ENCODE data around the gene EXOC4.
"Not testable (repeated sequence)": the region's sequence is repeated elsewhere in the genome, so short reads cannot be mapped to it uniquely, and the experiment has no call there.

Gene EXOC4

DNA sequence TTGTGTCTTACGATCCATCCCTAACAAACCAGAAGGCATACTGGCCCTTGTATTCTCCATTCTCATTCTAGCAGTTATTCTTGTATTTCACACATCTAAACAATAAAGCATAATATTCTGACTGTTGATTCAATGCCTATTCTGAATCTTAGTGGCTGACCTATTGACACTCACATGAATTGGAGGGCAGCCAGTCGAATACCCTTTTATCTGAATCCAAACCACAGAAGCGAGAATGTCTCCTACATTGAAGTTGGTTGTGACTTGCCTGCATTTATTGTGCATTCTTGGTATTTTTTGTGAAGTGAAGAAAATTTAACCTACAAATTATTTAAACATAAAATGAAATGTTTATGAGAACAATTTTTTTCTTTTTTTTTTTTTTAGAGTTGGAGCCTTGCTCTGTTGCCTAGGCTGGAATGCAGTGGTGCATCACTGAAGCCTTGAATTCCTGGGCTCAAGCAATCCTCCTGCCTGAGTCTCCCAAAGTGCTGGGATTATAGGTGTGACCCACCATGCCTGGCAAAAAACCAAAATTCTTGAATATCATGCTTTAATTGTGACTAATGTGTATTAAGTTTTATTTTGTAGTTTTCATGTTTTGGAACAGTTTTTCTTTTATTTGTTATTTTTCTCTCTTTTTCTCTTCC, 22.7 kb downstream of the EXOC4 start:
- DNase-seq = no peak

DNA sequence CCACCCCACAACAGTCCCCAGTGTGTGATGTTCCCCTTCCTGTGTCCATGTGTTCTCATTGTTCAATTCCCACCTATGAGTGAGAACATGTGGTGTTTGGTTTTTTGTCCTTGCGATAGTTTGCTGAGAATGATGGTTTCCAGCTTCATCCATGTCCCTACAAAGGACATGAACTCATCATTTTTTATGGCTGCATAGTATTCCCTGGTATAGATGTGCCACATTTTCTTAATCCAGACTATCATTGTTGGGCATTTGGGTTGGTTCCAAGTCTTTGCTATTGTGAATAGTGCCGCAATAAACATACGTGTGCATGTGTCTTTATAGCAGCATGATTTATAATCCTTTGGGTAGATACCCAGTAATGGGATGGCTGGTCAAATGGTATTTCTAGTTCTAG, 26.1 kb downstream of the EXOC4 start:
- DNase-seq = not testable (repeated sequence)

DNA sequence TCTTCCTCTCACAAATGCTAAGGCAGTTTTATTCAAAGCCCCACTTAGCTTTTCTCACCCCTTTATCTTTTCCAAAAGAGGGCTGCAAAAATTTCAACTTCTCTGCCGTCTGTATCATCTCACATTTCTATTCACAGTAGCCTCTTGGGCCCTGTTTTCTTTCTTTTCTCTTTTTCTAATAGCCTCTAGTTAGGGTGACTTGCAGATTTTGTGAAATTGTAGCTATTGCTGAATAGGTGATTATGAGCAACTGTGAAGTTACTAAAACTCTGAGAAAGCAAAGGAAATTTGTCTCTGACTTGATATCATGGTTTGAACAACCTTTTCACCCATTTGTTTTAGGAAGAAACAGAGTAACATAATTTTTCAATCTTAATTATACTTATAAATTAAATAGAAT, 29.2 kb downstream of the EXOC4 start:
- no peak for DNase-seq

DNA sequence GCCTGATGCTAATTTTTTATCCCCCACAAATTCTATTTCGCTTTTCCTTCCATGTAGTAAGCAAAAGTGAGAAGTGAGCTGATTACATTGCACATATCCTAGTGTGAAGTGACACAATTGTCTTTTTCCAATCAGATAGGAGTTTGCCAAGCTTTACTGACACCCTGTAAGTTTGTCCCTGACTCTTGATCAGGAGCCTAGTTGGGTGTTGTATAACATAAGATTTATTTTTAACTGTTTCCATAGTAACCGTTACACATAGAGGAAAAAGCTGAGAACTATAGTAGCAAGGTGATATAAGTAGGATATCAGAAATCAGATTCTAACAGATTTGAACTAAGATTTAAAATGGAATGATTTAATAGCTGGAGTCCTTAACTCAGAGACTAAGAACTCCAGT, 31.2 kb downstream of the EXOC4 start:
- no peak for DNase-seq

DNA sequence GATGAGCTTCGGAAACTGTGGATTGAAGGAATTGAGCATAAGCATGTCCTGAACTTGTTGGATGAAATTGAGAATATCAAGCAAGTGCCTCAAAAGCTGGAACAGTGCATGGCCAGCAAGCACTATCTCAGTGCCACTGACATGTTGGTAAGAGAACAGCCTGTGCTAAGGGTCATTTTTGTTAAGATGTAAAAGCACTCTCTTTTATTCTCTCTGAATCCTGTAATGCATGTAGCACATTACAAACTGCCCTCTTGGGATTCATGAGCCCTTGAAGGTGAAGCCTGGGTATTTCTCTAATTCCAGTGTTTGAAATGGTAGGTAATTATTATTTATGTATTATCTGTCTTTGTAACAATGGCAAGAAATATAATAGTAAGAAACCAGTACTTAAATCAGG, 36.1 kb downstream of the EXOC4 start:
- DNase-seq = no peak

- DNase-seq = no peak
These were observed 37.2 kb downstream of the EXOC4 start for GRCh38 chr7:133290041-133290440.

- no peak for DNase-seq
These were observed 37.9 kb downstream of the EXOC4 start for GRCh38 chr7:133290676-133291333.

DNA sequence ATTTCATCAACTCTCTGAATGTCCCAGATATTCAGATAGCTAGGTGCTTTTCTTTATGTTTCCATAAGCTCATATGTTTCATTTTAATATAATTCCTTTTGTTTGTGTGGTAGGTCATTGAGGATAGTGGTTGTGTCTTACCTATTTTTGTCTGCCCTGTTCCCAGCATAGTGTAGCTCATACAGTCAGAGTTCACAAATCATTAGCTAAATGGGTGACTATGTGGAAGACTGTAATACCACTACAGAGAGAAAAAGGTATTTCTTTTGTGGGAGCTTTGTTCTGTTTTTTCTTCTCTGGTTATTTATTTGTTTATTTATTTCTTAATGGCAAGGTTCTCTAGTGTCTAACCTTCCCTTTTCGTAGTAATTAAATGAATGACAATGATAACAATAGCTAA, 39.8 kb downstream of the EXOC4 start:
- no peak for DNase-seq

DNA sequence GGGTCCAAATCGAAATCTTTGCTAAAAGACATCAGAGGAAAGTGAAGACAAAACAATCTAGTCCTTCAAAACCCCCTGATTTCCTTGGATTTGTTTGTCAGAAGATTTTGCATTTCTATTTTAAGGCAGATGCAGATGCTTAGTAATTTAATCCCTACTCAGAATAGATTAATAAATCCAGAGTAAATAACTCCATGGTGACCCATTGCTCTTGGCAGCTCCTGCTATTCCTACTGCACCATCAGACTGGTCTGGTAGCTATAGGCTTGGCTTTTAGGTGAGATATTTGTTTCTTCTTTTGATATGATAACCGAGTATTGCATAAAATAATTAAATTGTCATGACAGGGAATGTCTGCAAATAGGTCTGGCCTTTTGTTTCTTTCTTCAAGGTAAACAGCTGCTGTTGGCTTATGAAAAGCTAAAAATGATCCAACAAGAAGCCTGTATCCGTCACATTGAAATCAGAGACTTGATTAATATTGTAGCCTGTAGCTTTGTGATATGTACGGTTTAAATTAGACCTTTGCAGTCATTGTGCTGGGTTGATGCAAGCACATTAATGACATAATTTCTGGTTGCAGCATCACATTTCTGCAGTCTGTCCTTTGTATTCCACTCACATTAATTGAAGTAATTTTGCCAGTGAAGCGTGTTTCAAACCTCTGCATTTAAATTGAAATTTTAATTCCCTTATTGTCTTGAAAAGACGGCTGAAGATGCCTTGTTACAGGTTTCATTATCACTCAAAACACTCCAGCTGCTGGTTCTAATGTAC, 40.7 kb downstream of the EXOC4 start:
- peak; percentile 37 for DNase-seq

GRCh38 chr7:133294234-133294633, 41.4 kb downstream of the EXOC4 start:
- no peak for DNase-seq

DNA sequence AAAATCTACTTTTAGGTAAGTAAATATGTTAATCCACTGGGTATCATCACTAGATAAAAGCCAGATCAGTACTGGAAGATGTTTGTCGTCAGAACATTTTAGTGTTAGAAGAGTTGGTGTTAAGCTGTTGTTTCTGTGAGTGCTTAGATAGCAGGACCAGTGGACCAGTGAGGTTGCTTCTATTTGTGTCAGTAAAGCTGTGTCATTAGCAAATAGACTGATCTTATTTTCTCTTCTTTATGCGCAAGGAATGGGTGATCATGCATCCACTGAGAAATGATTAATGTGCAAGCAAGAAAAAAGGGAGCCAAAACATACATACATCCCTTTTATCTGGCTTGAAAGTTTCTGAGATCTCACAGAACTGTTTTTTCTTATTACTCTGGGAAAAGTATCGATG, 42.6 kb downstream of the EXOC4 start:
- DNase-seq = no peak

DNA sequence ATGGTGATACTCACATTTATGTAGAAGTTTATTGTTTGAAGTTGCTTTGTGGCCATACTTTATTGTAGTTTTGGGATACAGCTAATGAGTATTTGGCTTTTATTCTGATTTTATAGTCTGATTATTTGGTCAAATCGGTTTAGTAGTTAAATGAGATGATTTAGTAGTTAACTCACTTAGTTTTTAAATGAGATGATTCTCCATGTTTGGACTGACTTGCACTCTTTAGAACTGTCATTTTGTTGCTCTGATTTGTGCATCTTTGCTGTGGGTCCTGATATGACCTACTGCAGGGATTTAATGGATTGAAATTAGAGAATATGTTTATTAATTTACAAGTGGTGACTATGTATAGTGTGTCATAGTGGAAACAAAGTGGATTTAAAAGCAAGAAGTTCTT, 44.2 kb downstream of the EXOC4 start:
- DNase-seq = no peak

GRCh38 chr7:133298080-133298479, 45.2 kb downstream of the EXOC4 start:
- DNase-seq = no peak

GRCh38 chr7:133299676-133300075, 46.8 kb downstream of the EXOC4 start:
- no peak for DNase-seq

- no peak for DNase-seq
These were observed 47.2 kb downstream of the EXOC4 start for GRCh38 chr7:133300088-133300487.

DNA sequence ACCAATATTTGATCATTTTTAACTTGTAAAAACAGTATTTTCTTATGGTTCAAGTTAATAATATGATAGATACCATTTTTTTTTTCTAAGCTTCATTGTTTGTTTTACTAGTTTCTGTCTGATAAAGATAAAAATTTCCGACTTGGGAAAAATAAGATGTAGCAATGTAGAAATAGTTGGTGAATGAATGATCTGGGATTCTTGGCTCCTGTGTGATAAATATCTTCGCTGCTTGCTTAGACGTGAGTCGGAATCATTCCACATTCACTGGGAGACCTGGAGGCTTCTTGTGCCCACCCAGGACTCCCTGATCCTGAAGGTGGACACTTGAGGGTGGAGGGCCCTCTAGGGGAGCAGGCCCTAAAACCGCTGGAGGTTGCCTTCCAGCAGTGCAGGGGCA, 47.9 kb downstream of the EXOC4 start:
- DNase-seq = no peak

- DNase-seq = no peak
These were observed 48.6 kb downstream of the EXOC4 start for GRCh38 chr7:133301444-133301843.

DNA sequence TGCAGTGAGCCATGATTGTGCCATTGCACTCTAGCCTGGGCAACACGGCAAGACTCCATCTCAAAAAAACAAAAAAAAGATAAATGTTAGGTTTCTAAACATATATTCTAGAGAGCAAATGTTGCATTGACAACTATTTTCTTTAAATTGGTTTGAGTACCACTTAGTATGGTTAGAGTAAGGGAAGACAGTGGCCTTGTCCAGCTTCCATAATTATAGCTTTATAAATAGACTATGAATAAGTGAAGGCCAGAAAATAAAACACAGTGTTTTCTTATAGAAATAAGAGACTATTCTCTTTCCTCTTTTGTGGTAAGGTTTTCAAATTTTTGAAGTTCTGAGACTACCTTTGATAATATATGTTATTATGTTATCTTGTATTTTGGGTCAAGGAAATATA, 50.5 kb downstream of the EXOC4 start:
- DNase-seq = no peak

DNA sequence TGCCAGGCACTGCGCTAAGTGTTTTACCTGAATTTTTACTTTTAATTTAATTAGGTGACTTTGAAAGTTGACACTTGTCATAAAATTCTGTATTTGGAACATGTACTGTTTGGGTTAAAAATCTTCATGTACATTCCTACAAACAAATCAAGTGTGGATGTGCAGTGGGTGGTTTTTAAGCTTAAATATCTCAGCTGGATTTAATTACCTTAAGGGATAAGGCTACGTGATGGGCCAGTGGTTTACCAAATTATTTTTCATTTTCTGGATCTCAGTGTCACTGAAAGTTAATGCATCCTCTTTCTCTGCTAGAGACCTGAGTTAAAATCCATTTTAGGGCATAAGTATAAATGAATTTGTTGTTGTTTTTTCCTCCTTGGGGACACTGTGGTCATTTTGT, 51.1 kb downstream of the EXOC4 start:
- no peak for DNase-seq

DNA sequence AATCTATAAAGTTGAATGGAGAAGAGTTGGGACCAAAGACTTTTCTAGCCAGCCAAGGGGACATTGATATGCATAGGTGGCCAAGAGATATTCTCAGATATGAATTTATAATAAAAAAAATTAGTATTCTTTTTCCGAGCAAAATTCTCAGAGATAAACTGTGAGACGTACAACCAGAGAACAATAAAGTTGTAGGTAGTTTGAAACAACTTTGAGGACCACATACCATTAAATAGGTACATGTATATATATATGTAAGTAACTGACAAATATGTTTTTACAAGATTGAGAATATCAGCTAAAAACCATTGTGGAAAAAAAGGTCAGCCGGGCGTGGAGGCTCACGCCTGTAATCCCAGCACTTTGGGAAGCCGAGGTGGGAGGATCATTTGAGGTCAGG, 56.5 kb downstream of the EXOC4 start:
- DNase-seq = no peak

- no peak for DNase-seq
These were observed 57.5 kb downstream of the EXOC4 start for GRCh38 chr7:133310232-133310862.

DNA sequence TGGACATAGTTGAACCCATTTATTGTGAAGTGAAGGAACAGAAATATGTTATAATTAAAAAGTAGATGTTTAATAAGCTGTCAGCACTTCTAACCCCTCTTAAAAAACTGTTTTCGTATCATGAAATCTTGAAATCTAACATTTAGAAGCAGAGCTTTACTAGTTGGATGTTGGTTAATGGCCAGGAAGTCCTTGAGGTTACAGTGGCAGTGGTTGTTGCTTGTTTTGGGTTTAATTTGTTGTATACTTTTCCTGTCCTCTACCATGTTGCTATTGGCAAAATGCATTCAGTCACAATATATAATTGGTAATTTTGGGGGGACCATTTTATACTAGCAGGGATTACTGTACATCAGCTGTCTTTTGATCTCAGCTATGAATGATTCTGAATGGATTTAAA, 60.7 kb downstream of the EXOC4 start:
- no peak for DNase-seq

DNA sequence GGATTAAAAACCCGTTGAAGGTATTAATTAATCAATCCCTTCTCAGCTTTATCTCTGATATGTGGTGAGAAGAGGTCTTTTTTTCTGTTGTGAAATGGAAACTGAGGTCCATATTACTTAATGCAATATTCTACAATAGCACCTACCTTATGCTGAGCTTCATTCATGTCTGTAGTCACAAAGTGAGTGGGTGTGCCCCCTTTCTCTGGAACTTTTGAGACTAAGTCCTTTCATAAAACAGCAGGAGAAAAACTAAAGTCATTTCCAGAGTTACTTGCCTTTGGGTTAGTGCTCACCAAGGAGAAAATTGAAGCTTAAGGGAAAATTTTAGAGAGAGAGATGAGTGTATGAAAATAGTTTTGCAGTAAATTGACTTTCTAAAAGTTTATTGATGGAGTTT, 61.2 kb downstream of the EXOC4 start:
- DNase-seq = no peak
